ENCODE results near the gene KLHDC10. TPM values are rescaled to one million over a fixed set of nuclear protein-coding genes. Genes with fewer than 3 reads are reported as not detected.

KLHDC10 gene, protein sequence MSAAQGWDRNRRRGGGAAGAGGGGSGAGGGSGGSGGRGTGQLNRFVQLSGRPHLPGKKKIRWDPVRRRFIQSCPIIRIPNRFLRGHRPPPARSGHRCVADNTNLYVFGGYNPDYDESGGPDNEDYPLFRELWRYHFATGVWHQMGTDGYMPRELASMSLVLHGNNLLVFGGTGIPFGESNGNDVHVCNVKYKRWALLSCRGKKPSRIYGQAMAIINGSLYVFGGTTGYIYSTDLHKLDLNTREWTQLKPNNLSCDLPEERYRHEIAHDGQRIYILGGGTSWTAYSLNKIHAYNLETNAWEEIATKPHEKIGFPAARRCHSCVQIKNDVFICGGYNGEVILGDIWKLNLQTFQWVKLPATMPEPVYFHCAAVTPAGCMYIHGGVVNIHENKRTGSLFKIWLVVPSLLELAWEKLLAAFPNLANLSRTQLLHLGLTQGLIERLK
- 33.1 and 35.2 TPM in 2 replicates for total RNA-seq

DNA sequence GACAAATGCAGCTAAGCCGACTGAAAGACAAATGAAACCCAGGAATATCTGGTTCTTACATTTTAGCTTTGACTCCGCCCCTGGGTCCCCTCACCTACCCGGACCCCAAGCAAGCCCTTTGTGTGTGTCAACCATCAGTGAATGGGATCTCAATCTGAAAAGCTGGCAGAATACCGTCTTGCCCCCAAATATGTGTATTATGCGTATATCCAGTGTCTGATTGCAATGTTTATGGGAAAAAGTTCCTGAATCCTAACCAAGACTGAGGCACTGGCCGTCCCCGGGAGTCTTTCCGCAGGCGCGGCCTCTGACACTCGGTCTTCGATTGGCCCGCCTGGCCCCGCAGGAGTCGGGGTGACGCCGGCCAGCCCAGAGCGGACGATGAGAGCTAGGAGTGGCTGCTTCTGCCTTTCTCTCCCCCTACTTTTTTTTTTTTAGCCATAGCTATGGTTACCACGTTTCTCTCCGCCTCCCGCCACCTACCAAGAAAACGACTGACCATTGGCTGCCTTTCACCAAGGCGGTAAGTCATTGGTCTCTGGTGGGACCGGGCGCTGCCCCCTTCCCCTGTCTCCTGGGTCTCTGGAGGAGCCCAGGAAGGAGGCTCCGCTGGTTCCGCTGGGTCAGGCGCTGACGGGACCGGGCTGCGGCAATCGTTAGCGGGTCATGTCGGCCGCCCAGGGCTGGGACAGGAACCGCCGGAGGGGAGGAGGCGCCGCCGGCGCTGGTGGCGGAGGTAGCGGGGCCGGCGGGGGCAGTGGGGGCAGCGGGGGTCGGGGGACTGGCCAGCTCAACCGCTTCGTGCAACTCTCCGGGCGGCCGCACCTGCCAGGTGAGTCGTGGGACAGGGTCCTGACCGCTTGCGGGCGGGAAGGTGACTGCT, at the start of gene KLHDC10:
Gene KLHDC10, plus strand, starts transcription at position 557 of the 883 bp plus-strand sequence. Its CDS starts 110 bp downstream, at position 667.

Other genes with a start within 250 kb of the KLHDC10 start
- gene UBE2H, start 117.6 kb upstream of the KLHDC10 start, total RNA-seq = 85.4 and 102 TPM in 2 replicates
- 9.7 and 11.5 TPM in 2 replicates for gene ZC3HC1, start 19.2 kb upstream of the KLHDC10 start, total RNA-seq
- 8.8 and 9.9 TPM in 2 replicates for gene TMEM209, start 134.9 kb downstream of the KLHDC10 start, total RNA-seq
- not detected in 2 replicates for gene SSMEM1, start 137.3 kb downstream of the KLHDC10 start, total RNA-seq
- not detected in 2 replicates for gene CPA2, start 196.3 kb downstream of the KLHDC10 start, total RNA-seq
- gene CPA4, start 222.6 kb downstream of the KLHDC10 start, total RNA-seq = 46.4 and 140 TPM in 2 replicates

All from smooth muscle cell of the pulmonary artery (primary cell).